GM20000 (cell line): ENCODE results near the gene CMTM6.
A peak's percentile ranks its signal among the peaks of the same experiment; 100 is the strongest.

Experiments used
- DNase-seq: peaks from one replicate; pipeline ENCODE4 v3.0.0; 2012; ENCODE audit warnings: low spot score
- CTCF ChIP-seq: IDR thresholded peaks from 2 replicates; pipeline ENCODE4 v1.5.1; 2012; ENCODE audit warnings: mild to moderate bottlenecking, control low read depth; ENCODE audit errors: extremely low read depth, missing control alignments

CMTM6 gene

GRCh38 chr3:32502118-32502945 lies at the start of gene CMTM6:
TSS of gene CMTM6 (minus strand) at chr3:32502852. CDS start at chr3:32502745, 107 bp downstream.
- TF ChIP-seq CTCF: no peak
- peak; percentile 91 for DNase-seq

GRCh38 chr3:32552013-32552412 lies 49.4 kb upstream of the CMTM6 start:
- no peak for TF ChIP-seq CTCF
- no peak for DNase-seq

GRCh38 chr3:32551496-32551895 lies 48.8 kb upstream of the CMTM6 start:
- no peak for DNase-seq
- no peak for TF ChIP-seq CTCF

GRCh38 chr3:32551087-32551486 lies 48.4 kb upstream of the CMTM6 start:
- no peak for TF ChIP-seq CTCF
- no peak for DNase-seq

GRCh38 chr3:32545305-32545704 lies 42.7 kb upstream of the CMTM6 start:
- TF ChIP-seq CTCF: no peak
- DNase-seq: no peak

- TF ChIP-seq CTCF: no peak
Measured at GRCh38 chr3:32544894-32545293, 42.2 kb upstream of the CMTM6 start.

GRCh38 chr3:32542807-32543206 lies 40.2 kb upstream of the CMTM6 start:
- no peak for DNase-seq
- no peak for TF ChIP-seq CTCF

More at GRCh38 chr3:32544894-32545293, 42.2 kb upstream of the CMTM6 start:
- no peak for DNase-seq
